Fibroblast of lung (primary cell): ENCODE data around the gene BORCS6.

Experiments used
- EZH2 ChIP-seq: IDR thresholded peaks from 2 replicates; pipeline ENCODE4 v1.5.1; 2012; ENCODE audit warnings: low read length, control low read depth, mild to moderate bottlenecking; ENCODE audit errors: missing control alignments
- TF ChIP-seq, protein P1 (sequence below), 2 donors: IDR thresholded peaks in 1 of 2; conservative IDR thresholded peaks in 1 of 2; 1 replicate in 1 of 2; 2 replicates in 1 of 2; pipeline ENCODE4 v1.5.1; 2011 to 2012; ENCODE audit warnings: low read length in 2 of 2, control low read depth in 1 of 2, inconsistent platforms in 1 of 2, low read depth in 1 of 2, mild to moderate bottlenecking in 1 of 2

DNA sequence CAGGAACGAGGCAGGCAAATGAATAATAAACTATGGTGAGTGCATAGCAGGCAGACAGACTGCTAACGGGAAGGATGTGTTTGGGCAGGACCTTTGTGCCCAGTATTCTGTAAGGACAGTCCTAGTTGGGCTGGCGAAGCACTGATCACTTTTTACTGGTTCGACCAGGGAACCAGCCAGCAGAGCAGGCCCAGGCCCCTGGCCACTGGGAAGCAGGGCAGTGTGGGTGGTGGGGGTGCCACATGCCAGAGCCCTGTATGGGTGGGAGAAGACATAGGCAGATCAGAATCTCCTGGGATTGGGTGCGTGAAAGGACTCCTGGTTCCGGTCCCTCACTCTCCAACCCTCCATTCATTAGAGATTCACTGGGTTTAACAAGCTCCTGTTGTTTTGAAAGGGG is 23.2 kb downstream of the BORCS6 start:
- TF ChIP-seq, protein P1, sequence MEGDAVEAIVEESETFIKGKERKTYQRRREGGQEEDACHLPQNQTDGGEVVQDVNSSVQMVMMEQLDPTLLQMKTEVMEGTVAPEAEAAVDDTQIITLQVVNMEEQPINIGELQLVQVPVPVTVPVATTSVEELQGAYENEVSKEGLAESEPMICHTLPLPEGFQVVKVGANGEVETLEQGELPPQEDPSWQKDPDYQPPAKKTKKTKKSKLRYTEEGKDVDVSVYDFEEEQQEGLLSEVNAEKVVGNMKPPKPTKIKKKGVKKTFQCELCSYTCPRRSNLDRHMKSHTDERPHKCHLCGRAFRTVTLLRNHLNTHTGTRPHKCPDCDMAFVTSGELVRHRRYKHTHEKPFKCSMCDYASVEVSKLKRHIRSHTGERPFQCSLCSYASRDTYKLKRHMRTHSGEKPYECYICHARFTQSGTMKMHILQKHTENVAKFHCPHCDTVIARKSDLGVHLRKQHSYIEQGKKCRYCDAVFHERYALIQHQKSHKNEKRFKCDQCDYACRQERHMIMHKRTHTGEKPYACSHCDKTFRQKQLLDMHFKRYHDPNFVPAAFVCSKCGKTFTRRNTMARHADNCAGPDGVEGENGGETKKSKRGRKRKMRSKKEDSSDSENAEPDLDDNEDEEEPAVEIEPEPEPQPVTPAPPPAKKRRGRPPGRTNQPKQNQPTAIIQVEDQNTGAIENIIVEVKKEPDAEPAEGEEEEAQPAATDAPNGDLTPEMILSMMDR (conservative IDR thresholded peaks at IDR 0.05 in 1 of 2, IDR thresholded peaks at IDR 0.05 in 1 of 2; ENCODE audit: low read depth in 1 of 2, low read length in 2 of 2): no peak
- TF ChIP-seq EZH2: no peak
